GM19240 (cell line): Measurements from ENCODE around the gene TMEM145.
"Not testable (repeated sequence)": the region's sequence is repeated elsewhere in the genome, so short reads cannot be mapped to it uniquely, and the experiment has no call there.

Experiments used
- DNase-seq: peaks from one replicate; pipeline ENCODE4 v3.0.0; 2011; ENCODE audit warnings: low spot score; ENCODE audit not compliant: insufficient read length

The TMEM145 gene

DNA sequence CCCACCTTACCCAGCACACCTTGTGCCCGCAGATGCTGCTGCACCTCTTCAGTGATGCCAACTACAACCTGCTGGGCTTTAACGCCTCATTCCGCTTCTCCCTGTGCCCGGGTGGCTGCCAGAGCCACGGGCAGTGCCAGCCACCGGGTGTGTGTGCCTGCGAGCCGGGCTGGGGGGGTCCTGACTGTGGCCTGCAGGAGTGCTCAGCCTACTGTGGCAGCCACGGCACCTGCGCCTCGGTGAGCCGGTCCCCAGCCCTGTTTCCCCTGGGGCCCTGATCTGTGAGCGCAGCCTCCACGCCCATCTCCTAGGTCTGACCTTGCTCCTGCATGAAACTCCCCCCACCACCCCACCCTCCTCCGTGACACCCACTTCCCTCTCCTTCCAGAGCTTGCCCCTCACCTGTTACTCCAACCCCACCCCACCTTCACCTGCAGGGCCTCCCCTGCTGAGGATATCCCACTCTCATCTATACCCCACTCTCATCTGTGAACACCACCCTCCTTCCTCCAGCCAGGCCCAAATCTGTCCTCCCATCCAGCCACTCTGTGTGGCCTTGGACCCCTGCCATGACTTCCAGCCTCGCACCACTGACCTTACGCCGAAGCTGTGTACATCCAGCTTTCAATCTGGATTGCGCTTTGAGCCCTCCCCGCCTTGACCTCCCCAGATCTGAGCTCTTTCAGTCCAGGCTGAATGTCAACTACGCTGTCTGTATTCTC is 21.0 kb downstream of the TMEM145 start:
- DNase-seq = no peak

DNA sequence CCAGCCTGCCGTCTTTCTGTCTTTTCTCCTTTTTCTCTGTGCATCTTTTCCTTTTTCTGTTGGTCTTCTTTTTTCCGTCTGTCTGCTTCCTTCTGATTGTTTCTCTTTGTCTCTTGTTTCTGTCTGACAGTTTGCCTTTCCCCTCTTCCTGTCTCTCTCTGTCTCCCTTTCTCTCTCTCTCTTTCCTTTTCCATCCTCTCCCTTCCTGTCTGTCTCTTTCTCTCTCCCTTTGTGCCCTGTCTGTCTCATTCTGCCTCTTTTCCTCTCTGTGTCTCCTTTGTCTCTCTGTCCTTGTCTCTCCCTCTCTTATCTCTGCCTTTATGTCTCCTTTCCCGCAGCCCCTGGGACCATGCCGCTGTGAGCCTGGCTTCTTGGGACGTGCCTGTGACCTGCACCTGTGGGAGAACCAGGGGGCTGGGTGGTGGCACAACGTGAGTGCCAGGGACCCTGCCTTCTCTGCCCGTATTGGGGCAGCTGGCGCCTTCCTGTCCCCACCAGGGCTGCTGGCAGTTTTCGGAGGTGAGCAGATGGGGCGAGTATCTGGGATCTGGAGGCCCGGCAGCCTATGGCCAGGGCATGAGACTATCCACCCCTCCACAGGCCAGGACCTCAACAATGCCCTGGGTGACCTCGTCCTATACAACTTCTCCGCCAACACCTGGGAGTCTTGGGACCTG is 21.7 kb downstream of the TMEM145 start:
- DNase-seq = no peak

DNA sequence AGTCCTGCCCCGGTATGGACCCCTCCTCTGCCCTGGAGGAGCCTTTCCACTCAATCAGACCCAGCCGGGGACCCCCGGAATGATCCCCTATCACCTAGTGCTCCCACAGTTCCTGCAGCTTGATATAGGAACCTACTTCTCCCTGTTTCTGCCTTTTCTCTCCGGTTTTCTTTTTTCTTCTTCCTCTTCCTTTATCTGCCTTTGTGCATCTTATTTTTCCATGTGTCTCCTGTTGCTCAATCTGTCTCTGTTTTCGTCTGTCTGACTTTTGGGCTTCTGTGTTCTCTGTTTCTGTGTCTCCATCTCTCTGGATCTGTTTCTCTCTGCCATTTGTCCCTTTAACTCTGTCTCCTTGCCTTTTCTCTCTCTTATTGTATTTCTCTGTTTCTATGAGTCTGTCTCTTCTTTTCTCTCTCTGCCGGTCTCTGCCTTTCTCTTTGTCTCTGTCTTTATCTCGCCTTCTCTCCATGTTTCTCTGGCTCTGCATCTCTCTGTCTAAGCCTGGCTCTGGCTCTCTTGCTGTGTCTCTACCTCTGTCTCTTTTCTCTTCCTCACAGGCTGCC is 22.3 kb downstream of the TMEM145 start:
- DNase-seq = no peak

DNA sequence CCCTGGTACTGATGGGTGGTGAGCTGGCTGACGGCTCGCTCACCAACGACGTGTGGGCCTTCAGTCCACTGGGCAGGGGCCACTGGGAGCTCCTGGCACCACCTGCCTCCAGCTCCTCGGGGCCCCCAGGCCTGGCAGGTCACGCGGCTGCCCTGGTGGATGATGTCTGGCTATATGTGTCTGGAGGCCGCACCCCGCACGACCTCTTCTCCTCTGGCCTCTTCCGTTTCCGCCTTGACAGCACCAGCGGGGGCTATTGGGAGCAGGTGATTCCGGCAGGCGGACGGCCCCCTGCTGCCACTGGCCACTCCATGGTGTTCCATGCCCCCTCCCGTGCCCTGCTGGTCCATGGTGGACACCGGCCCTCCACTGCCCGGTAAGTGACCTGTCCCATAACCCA is 22.9 kb downstream of the TMEM145 start:
- no peak for DNase-seq

DNA sequence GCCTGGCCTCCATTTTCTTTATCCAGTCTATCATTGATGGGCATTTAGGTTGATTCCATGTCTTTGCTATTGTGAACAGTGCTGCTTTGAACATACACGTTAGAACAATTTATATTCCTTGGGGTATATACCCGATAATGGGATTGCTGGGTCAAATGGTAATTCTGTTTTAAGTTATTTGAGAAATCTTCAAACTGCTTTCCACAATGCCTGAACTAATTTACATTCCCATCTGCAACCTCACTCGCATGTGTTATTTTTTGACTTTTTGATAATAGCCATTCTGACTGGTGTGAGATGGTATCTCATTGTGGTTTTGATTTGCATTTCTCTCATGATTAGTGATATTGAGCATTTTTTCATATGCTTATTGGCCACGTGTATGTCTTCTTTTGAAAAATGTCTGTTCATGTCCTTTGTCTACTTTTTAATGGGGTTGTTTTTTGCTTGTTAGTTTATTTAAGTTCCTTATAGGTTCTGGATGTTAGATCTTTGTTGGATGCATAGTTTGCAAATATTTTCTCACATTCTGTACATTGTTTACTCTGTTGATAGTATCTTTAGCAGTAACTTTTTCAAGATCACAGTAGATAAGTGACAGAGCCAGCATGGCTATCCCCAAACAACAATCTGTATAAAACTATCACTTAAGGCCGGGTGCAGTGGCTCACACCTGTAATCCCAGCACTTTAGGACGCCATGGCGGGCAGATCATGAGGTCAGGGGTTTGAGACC is 26.2 kb downstream of the TMEM145 start:
- not testable (repeated sequence) for DNase-seq

DNA sequence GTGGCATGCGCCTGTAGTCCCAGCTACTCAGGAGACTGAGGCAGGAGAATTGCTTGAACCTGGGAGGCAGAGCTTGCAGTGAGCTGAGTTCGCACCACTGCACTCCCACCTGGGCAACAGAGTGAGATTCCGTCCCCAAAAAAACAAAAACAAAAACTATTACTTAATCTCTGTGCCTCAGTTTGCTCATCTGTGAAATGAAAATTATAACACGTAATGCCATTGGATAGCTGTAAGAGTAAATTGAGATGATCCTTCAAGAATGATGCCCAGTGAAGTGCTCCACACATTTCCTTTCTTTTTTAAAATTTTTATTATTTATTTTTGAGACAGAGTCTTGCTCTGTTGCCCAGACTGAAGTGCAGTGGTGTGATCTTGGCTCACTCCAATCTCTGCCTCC is 26.8 kb downstream of the TMEM145 start:
- not testable (repeated sequence) for DNase-seq

DNA sequence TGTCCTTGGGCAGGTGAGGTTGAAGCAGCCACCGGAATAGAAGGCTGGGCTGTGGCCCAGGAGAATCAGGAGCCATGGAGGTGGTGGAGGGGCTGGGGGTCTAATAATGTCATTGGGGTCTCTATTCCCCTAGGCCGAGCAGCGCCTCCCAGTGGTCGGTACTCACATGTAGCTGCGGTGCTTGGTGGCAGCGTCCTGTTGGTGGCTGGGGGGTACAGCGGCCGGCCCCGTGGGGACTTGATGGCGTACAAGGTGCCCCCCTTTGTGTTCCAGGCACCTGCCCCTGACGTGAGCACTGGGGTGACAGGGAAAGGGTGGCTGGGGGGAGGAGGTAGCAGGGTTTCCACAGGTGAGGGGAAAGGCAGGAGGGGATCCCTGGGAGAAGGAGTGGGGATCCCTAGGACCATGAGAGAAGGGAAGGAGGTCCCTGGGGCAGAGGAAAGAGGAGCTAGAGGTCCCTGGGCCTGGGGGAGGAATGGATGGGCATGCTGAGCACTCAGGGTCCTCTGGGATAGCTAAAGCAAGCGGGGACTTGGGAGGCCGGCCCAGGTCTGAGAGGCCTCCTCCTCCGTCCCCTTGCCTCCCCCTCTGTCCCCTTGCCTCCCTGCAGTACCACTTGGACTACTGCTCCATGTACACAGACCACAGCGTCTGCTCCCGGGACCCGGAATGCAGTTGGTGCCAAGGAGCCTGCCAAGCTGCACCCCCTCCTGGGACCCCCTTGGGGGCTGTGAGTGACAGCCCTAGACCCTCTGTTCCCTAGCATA is 30.4 kb downstream of the TMEM145 start:
- no peak for DNase-seq

DNA sequence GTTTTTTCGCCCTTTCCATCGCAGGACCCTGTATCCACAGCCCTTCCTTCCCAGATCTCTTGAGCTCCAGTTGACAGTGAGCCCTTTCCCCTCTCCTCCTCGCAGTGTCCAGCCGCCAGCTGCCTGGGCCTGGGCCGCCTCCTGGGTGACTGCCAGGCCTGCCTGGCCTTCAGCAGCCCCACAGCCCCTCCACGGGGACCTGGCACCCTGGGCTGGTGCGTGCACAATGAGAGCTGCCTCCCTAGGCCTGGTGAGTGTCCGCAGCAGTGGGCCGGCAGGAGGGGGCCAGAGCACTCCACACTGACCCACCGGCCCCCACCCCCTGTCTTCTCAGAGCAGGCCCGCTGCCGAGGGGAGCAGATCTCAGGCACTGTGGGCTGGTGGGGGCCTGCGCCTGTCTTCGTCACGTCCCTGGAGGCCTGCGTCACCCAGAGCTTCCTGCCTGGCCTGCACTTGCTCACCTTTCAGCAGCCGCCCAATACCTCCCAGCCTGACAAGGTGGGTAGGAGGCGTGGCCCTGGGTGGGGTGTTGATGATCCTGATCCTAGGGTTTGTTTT is 31.3 kb downstream of the TMEM145 start:
- no peak for DNase-seq

DNA sequence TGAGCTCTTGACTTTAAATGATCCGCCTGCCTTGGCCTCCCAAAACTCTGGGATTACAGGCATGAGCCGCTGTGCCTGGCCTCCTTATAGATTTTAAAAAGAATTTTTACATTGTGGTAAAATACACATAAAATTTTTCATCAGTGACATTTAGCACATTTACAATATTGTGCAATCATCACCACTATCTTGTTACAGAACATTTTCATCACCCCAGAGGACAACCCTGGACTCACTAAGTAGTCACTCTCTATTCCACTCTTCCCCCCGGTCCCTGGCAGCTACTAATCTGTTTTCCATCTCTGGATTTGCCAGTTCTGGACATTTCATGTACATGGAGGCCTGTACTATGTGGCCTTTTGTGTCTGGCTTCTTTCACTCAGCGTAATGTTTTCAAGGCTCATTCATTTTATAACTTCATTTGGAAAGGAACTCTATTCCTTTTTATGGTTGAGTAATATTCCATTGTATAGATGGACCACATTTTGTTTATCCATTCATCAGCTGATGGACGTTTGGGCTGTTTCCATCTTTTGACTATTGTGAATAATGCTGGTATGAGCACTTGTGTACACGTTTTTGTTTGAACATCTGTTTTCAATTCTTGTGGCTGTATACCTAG is 32.2 kb downstream of the TMEM145 start:
- DNase-seq = no peak

DNA sequence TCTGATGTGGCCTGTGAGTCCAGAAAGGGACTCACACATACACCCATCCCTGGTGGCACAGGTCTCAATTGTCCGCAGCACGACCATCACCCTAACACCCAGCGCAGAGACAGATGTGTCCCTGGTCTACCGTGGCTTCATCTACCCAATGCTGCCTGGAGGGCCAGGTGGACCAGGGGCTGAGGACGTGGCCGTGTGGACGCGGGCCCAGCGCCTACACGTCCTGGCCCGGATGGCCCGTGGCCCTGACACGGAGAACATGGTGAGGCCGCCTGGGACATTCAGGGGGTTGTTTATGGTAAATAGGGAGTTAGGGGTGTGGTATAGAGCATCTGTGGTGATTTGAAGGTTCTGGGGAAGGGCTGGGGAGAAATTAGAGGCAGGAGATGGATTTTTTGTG is 35.1 kb downstream of the TMEM145 start:
- DNase-seq = no peak

DNA sequence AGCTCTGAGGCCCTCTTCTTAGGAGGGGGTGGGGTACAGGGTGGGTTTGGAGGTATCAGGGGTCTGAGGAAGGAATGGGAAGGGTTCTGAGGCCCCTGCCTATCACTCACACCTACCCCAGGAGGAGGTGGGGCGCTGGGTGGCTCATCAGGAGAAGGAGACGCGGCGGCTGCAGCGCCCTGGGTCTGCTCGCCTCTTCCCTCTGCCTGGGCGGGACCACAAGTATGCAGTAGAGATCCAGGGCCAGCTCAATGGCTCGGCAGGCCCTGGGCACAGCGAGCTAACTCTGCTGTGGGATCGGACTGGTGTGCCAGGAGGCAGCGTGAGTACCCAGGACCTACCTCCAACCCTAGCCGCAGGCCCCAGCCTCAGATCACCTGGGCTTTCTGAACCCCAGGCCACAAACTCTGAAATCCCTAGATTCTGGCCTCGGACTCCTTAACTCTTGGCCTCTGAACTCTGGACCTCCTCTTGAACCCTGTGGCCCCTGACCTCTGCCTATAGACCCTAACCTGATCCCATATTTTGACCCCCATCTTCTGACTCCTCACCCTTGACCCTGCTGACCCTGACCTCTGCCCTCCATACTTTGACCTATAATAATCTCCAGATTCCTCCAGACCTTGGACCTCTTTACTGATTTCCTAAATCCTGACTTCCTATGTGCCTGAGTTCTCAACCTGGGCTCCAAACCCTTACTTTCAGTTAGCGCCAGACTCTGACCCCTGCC is 36.4 kb downstream of the TMEM145 start:
- DNase-seq = no peak

DNA sequence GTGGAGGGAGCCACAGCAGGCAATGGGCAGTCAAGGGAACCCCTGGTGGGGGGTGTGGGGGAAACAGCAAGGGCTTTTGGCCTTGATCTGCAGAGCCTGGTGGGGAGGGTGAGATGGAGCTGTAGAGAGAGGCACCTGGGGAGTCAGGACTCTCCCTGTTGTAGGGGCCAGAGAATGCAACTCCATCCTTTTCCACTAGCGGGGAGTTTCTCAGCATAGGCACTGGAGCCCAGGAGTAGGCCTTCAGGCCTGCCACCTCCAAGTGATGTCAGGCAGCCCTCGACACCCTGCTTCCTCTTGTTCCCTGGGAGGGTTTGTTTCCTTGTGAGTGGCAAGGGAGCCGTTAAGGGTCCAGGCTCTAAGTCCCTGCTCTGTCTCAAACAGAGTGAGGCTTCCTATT is 37.3 kb downstream of the TMEM145 start:
- DNase-seq = no peak

DNA sequence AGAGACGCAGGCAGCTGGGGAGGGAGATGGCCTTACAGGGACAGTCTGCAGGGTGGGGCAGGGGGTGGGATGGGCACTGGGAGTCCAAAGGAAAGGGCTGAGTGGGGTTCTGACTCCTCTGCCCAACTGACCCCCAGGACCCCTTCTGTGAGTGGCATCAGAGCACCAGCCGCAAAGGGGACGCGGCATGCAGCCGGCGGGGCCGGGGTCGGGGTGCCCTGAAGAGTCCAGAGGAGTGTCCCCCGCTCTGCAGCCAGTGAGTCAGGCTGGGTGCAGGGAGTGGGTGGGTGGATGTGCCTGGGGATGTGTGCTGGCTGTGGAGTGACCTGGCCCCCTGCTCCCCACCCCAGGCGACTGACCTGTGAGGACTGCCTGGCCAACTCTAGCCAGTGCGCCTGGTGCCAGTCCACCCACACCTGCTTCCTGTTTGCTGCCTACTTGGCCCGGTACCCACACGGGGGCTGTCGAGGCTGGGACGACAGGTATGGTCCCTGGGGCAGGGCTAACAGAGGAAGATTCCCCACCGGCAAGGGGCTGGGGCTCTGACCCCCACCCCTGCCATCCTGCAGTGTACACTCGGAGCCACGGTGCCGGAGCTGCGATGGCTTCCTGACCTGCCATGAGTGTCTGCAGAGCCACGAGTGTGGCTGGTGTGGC is 38.1 kb downstream of the TMEM145 start:
- DNase-seq = no peak

DNA sequence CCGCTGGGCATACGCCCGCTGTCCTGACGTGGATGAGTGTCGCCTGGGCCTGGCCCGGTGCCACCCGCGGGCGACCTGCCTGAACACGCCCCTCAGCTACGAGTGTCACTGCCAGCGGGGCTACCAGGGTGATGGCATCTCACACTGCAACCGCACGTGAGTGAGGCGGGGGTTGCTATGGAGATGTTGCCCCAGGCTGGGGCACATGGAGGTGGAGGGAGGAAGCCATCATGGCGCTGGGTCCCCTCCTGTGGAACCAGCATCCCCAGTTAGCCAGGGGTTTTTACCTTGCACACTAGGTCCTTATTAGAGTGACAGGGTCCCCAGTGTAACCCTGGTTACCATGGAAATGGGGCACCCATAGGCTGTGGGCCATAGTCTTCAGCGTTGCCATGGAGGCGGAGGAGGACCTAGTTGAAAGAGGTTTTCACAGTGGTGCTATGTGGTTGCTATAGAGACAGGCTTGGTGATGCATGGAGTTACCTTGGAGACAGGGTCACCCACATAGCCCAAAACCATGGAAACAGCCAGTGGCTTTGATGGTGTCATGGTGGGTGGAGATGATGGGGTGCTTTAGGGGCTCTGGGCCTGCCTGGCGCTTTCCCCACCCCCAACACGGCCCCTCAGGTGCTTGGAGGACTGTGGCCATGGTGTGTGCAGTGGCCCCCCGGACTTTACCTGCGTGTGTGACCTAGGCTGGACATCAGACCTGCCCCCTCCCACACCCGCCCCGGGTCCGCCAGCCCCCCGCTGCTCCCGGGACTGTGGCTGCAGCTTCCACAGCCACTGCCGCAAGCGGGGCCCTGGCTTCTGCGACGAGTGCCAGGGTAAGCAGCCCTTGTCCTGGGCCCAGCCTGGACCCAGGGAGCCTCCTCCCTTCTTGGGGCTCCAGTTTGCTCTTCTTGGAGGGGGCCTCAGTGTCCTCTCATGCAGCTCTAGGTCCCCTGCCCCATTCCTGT is 39.5 kb downstream of the TMEM145 start:
- DNase-seq = no peak

DNA sequence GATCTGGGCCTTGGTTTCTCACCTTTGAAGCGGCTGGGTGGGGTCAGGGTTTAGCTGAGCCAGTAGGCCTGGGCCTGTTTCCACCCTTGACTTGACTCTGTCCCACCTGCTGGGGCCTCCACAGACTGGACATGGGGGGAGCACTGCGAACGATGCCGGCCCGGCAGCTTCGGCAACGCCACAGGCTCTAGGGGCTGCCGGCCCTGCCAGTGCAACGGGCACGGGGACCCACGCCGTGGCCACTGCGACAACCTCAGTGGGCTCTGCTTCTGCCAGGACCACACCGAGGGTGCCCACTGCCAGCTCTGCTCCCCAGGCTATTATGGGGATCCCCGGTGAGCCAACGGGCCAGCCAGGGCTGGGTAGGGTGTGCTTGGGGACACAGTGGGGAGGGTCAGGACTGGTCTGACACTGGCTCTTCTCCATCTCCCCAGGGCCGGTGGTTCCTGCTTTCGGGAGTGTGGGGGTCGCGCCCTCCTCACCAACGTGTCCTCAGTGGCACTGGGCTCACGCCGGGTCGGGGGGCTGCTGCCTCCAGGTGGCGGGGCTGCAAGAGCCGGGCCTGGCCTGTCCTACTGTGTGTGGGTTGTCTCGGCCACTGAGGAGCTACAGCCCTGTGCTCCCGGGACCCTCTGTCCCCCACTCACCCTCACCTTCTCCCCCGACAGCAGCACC is 40.4 kb downstream of the TMEM145 start:
- no peak for DNase-seq

DNA sequence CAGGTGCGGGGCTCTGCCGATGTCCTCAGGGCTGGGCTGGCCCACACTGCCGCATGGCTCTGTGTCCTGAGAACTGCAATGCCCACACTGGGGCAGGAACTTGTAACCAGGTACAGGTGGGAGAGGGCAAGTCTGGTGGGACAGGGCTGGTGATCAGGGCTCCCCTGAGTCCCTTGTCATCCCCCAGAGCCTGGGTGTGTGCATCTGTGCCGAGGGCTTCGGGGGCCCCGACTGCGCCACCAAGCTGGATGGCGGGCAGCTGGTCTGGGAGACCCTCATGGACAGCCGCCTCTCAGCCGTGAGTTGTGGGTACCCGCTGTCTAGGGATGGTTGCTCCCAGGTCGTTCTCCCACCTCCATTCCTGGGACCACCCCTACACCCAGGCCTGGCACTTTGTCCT is 42.8 kb downstream of the TMEM145 start:
- no peak for DNase-seq

DNA sequence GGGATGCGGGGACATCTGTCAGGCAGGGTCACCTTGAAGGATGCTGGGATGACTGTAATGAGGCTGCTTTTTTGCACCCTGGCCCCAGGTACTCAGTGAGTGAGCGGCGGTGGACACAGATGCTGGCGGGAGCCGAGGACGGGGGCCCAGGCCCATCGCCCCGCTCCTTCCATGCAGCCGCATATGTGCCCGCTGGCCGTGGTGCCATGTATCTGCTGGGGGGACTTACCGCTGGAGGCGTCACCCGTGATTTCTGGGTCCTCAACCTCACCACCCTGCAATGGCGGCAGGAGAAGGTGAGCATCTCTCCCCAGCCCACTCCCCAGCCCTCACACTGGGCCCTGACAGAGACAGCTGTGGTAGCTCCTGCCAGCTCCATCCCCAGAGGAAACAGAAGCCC is 43.6 kb downstream of the TMEM145 start:
- no peak for DNase-seq

DNA sequence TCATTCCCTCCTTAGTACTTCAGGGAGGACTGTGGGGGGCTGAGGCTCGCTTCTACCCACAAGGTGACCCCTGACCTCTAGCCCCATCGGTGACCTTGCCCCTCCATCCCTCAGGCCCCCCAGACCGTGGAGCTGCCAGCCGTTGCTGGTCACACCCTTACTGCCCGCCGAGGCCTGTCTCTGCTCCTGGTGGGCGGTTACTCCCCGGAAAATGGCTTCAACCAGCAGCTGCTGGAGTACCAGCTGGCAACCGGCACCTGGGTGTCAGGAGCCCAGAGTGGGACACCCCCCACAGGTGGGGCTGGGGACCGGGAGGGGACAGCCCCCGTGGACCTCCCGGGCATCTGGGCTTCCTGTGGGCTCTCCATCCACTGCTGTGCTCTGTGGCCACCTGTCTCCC is 44.2 kb downstream of the TMEM145 start:
- no peak for DNase-seq
